Left ventricle myocardium inferior (tissue), 1 donor: ENCODE measurements around the gene REV3L. TPM values are rescaled to one million over a fixed set of nuclear protein-coding genes. Genes with fewer than 3 reads are reported as not detected.

Experiments
- DNase-seq: peaks from one replicate; pipeline ENCODE4 v3.0.0-alpha.2; 2020
- H3K27ac ChIP-seq: fragments of 200-600 bp; replicated peaks from 2 replicates; pipeline ENCODE4 v1.8.0; 2021
- H3K27me3 ChIP-seq: fragments of 200-600 bp; 2 replicates; pipeline ENCODE4 v1.8.0; 2021; ENCODE audit warnings: low read depth
- H3K36me3 ChIP-seq: fragments of 200-600 bp; 2 replicates; pipeline ENCODE4 v1.8.0; 2021
- H3K4me1 ChIP-seq: fragments of 200-600 bp; 2 replicates; pipeline ENCODE4 v1.8.0; 2021
- H3K4me3 ChIP-seq: fragments of 200-600 bp; 2 replicates; pipeline ENCODE4 v1.8.0; 2021; ENCODE audit warnings: mild to moderate bottlenecking, moderate library complexity
- H3K9me3 ChIP-seq: fragments of 200-600 bp; replicated peaks from 2 replicates; pipeline ENCODE4 v1.8.0; 2021
- intact Hi-C: fragments of 100-400 bp; cut with micrococcal nuclease; formaldehyde crosslinking; loops from one replicate; pipeline ENCODE4 v1.11.0; 2022
- total RNA-seq: library from RNA; stranded (reverse); fragmentation: NEBNext Ultra II Directional; extraction: Animal tissue kit (Norgen Biotek cat#: 25700); gene quantifications from one replicate; pipeline ENCODE4 v1.2.1, GENCODE V29; 2021
- TF ChIP-seq, protein P1 (sequence below): fragments of 200-600 bp; IDR thresholded peaks from 2 replicates; pipeline ENCODE4 v1.8.0; 2021; ENCODE audit warnings: antibody characterized with exemption, mild to moderate bottlenecking, borderline replicate concordance
- donor health status: DM: no; HTN: yes; CAD: no; lungs with severe emphysema.

Gene REV3L
- total RNA-seq, 1 donor from 2014 or later = 12.5 TPM

DNA sequence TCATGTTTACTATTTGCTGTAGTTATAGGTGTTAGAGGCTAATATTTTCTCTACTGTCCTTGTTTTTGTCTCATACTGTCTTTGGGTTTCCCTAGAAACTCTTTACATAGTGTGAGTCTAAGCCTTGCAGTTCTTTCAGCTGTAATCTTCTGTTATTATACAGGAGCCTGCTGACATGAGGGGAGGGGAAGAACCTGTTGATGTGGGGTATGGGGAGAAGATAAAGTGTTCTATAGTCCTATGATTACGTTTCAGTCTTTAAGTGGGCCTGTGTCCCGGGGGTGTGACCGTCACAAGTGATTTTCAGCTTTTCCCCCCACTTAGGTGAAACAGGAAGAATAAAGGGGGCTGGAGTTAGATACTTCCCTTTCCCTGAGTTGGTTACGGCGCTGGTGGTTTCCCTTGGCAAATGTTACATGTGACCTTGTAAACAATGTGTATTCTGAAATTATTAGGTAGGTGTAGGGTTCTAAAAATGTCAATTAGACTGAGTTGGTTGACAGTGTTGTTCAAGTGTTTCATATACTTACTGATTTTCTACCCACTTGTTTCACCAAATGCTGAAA is 41.3 kb downstream of the REV3L start:
- intact Hi-C loops = no loop called here
- Histone ChIP-seq H3K4me3 (no peak overlapping the region), H3K9me3 (no peaks in the 10 kb centered on the region), H3K36me3 (no peaks in the 10 kb centered on the region), H3K27me3 (no peaks in the 10 kb centered on the region), H3K27ac (no peak overlapping the region), H3K4me1 (peaks cover 9% of the 10 kb centered on the region)
- TF ChIP-seq, protein P1, sequence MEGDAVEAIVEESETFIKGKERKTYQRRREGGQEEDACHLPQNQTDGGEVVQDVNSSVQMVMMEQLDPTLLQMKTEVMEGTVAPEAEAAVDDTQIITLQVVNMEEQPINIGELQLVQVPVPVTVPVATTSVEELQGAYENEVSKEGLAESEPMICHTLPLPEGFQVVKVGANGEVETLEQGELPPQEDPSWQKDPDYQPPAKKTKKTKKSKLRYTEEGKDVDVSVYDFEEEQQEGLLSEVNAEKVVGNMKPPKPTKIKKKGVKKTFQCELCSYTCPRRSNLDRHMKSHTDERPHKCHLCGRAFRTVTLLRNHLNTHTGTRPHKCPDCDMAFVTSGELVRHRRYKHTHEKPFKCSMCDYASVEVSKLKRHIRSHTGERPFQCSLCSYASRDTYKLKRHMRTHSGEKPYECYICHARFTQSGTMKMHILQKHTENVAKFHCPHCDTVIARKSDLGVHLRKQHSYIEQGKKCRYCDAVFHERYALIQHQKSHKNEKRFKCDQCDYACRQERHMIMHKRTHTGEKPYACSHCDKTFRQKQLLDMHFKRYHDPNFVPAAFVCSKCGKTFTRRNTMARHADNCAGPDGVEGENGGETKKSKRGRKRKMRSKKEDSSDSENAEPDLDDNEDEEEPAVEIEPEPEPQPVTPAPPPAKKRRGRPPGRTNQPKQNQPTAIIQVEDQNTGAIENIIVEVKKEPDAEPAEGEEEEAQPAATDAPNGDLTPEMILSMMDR = no peak
- no peak for DNase-seq

DNA sequence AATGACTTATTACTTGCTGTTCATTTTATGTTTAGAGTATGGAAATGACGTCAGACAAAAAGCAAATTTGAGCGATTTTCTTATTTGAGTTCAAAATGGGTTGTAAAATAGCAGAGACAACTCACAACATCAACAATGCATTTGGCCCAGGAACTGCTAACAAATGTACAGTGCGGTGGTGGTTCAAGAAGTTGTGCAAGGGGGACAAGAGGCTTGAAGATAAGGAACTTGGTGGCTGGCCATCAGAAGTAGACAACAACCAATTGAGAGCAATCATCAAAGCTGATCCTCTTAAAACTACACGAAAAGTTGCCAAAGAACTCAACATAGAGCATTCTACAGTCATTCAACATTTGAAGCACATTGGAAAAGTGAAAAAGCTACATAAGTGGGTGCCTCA is 43.8 kb downstream of the REV3L start:
- no peak for DNase-seq
- no peaks in the 10 kb centered on the region for H3K27me3 ChIP-seq
- H3K4me3 ChIP-seq = no peak overlapping the region
- TF ChIP-seq, protein P1 = no peak
- H3K4me1 ChIP-seq = peaks cover 9% of the 10 kb centered on the region
- intact Hi-C loops = no loop called here
- H3K27ac ChIP-seq = no peak overlapping the region
- H3K36me3 ChIP-seq = no peaks in the 10 kb centered on the region
- peaks cover 11% of the 10 kb centered on the region for H3K9me3 ChIP-seq

DNA sequence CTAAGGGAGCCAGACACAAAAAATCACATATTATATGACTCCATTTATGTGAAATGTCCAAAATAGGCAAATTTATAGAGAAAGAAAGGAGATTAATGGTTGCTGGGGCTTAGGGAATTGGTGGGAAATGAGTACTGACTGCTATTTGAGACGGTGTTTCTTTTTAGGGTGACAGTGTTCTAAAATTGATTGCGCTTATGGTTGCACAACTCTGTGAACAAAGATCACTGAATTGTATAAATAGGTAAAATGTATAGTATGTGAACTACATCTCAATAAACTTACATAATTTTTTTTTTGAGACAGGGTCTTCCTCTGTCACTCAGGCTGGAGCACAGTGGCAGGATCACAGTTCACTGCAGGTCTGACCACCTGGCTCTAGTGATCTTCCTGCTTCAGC is 45.4 kb downstream of the REV3L start:
- peaks cover 12% of the 10 kb centered on the region for H3K4me1 ChIP-seq
- DNase-seq = no peak
- no peaks in the 10 kb centered on the region for H3K36me3 ChIP-seq
- peaks cover 11% of the 10 kb centered on the region for H3K9me3 ChIP-seq
- no peaks in the 10 kb centered on the region for H3K27me3 ChIP-seq
- H3K4me3 ChIP-seq = no peak overlapping the region
- TF ChIP-seq, protein P1 = no peak
- intact Hi-C loops = no loop called here
- no peak overlapping the region for H3K27ac ChIP-seq

DNA sequence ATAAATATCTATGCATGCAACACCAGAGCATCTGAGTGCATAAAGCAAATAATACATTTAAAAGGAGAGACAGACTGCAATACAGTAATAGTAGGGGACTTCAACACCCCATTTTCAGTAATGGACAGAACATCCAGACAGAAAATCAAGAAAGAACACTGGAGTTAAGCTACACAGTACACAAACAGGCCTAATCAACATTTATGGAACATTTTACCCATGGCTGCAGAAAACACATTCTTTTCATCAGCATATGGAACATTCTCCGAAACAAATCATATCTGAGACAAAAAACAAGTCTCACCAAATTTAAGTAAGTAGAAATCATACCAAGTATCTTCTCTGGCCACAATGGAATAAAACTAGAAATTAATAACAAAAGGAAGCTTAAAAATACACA is 50.5 kb downstream of the REV3L start:
- intact Hi-C loops = no loop called here
- H3K36me3 ChIP-seq = peaks cover 11% of the 10 kb centered on the region
- TF ChIP-seq, protein P1 = no peak

DNA sequence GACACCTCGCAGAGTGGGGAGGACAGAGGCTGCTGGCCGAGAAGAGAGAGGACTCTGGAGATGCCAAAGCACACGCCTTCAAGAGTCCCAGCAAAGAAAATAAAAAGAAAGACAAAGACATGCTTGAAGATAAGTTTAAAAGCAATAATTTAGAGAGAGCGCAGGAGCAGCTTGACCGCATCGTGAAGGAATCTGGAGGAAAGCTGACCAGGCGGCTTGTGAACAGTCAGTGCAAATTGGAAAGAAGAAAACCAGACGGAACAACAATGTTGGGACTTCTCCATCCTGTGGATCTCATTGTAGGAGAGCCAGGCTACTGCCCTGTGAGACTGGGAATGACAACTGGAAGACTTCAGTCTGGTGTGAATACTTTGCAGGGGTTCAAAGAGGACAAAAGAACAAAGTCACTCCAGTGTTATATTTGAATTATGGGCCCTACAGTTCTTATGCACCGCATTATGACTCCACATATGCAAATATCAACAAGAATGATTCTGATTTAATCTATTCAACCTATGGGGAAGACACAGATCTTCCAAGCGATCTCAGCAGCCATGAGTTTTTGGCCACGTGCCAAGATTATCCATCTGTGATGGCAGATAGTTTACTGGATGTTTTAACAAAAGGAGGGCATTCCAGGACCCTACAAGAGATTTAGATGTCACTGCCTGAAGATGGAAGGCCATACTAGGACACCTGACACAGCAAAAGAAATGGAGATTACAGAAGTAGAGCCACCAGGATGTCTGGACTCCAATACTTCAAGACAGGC is 52.2 kb downstream of the REV3L start:
- peaks cover 24% of the 10 kb centered on the region for H3K4me1 ChIP-seq
- no peaks in the 10 kb centered on the region for H3K27me3 ChIP-seq
- no peak overlapping the region for H3K27ac ChIP-seq
- intact Hi-C loops = no loop called here
- no peak for DNase-seq
- TF ChIP-seq, protein P1 = no peak
- H3K9me3 ChIP-seq = peaks cover 31% of the 10 kb centered on the region
- peaks cover 11% of the 10 kb centered on the region for H3K36me3 ChIP-seq
- H3K4me3 ChIP-seq = no peak overlapping the region

More for the DNA sequence above, 50.5 kb downstream of the REV3L start:
- Histone ChIP-seq H3K4me3 (no peak overlapping the region), H3K27me3 (no peaks in the 10 kb centered on the region), H3K9me3 (peaks cover 32% of the 10 kb centered on the region), H3K27ac (no peak overlapping the region), H3K4me1 (peaks cover 11% of the 10 kb centered on the region)
- DNase-seq = no peak
